Cardiac septum (tissue), 1 donor: ENCODE measurements around the gene GALNT9. TPM values are rescaled to one million over a fixed set of nuclear protein-coding genes. Genes with fewer than 3 reads are reported as not detected.
A peak's percentile ranks its signal among the peaks of the same experiment; 100 is the strongest.

ENCODE experiments used
- DNase-seq: peaks from one replicate; pipeline ENCODE4 v3.0.0-alpha.2; 2020; ENCODE audit warnings: low spot score
- intact Hi-C: fragments of 100-400 bp; cut with DNase I; formaldehyde crosslinking; loops from one replicate; pipeline ENCODE4 v1.14.0; 2022
- total RNA-seq: library from RNA; stranded (reverse); fragmentation: NEBNext Ultra II Directional; extraction: Animal tissue kit (Norgen Biotek cat#: 25700); gene quantifications from one replicate; pipeline ENCODE4 v1.2.1, GENCODE V29; 2021
- donor health status: DM: no; HTN: no; CAD: no.

Gene GALNT9
- total RNA-seq, 1 donor from 2014 or later: not detected

DNA sequence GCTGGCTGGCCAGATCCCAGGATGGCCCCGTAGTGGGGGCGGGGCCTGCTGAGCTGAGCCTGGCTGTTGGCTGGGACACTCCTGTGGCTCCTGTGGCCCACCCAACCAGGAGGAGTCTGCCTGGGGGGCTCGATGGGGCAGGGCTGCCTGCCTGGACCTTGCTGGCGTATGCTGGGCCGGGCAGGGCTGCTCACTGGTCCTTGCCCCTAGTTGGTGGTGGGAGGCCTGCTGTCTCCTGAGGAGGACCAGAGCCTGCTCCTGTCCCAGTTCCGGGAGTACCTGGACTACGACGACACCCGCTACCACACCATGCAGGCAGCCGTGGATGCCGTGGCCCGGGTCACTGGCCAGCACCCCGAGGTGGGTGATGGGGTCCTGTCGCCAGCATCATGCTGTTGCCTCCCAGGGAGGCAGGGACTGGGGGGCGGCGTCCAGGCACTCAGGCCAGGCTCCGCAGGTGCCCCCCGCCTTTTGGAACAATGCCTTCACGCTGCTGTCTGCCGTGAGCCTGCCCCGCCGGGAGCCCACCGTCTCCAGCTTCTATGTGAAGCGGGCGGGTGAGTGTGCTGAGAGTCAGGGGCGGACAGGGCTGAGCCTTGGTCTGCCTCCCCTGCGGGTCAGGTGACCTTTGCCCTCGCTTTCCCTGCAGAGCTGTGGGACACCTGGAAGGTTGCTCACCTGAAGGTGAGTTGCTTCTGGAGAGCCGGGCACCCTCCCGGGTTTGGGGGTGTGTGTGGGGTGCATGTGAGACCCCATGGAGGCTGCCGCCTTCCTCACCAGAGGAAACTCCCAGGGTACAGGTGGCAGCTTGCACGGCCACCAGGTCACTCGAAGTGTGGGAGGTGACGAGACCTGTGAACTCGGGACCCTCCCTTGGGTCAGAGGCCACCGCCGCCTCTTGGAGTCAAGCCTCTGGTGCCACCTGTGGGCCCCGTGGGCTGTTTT is 181.7 kb downstream of the GALNT9 start:
- DNase-seq: no peak
- intact Hi-C loops: no loop called here

DNA sequence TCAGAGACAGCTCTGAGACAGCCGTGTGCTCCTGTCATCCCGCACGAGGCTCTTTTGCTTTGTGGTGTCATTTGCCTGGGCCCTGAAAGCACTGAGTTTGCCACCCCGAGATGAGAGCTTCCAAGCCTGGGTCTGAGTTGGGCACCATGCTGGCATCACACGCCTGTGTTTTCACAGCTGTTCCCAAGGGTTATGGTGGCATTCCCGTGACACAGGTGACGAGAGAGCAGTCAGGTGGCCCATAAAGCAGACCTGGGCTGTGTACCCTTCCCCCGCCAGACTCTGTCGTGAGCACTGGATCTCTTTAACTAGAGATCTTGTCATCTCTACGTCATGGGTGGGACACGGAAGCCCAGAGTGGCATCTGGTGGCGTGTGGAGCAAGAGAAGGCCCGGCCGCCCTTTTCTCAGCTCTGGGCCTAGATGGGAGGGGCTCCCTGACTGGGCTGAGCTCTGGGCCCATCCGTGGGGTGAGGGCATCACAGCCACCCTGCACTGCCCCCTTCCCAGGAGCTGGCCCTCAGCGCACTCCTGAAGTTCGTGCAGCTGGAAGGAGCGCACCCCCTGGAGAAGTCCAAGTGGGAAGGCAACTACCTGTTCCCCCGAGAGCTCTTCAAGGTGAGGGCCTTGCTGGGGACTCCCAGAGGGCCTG is 182.5 kb downstream of the GALNT9 start:
- intact Hi-C loops: no loop called here
- DNase-seq: peak; percentile 66

Other genes starting within 250 kb of the GALNT9 start
- 9.6 TPM for gene DDX51, start 185.3 kb downstream of the GALNT9 start, total RNA-seq
- gene NOC4L, start 185.1 kb downstream of the GALNT9 start, total RNA-seq: 8.6 TPM
- gene FBRSL1, start 160.6 kb upstream of the GALNT9 start, total RNA-seq: 60.4 TPM